ENCODE measurements around the gene ARPC4.

ARPC4 gene

GRCh38 chr3:9792405-9793160 lies at the start of gene ARPC4, which contains the start of gene TADA3:
Gene ARPC4 (plus strand): TSS chr3:9793082. CDS start chr3:9793122, 40 bp downstream.
Gene TADA3 (minus strand): TSS chr3:9792473. CDS start chr3:9791466, 1,007 bp downstream.
- DNase-seq: peak; percentile 54

GRCh38 chr3:9743548-9743947 lies 49.3 kb upstream of the ARPC4 start:
- no peak for DNase-seq

- DNase-seq: no peak
Measured at GRCh38 chr3:9744162-9744561, 48.7 kb upstream of the ARPC4 start.

- no peak for DNase-seq
Measured at GRCh38 chr3:9745521-9745920, 47.4 kb upstream of the ARPC4 start.

- no peak for DNase-seq
Measured at GRCh38 chr3:9746330-9746729, 46.6 kb upstream of the ARPC4 start.

GRCh38 chr3:9747267-9747666 lies 45.6 kb upstream of the ARPC4 start:
- DNase-seq: no peak

GRCh38 chr3:9748031-9748430 lies 44.9 kb upstream of the ARPC4 start:
- no peak for DNase-seq

GRCh38 chr3:9749296-9749644 lies 43.6 kb upstream of the ARPC4 start:
- DNase-seq: no peak

- no peak for DNase-seq
Measured at GRCh38 chr3:9749645-9750555, 43.0 kb upstream of the ARPC4 start, which contains the start of gene OGG1. Gene OGG1 (plus strand): TSS chr3:9749952. CDS start chr3:9750287, 335 bp downstream.

GRCh38 chr3:9750556-9751411 lies 42.1 kb upstream of the ARPC4 start:
- no peak for DNase-seq

- no peak for DNase-seq
Measured at GRCh38 chr3:9754678-9755077, 38.2 kb upstream of the ARPC4 start.

GRCh38 chr3:9757427-9757826 lies 35.5 kb upstream of the ARPC4 start:
- no peak for DNase-seq

GRCh38 chr3:9760779-9761505 lies 31.9 kb upstream of the ARPC4 start:
- no peak for DNase-seq

GRCh38 chr3:9761919-9762318 lies 31.0 kb upstream of the ARPC4 start:
- no peak for DNase-seq

- DNase-seq: no peak
Measured at GRCh38 chr3:9762871-9763270, 30.0 kb upstream of the ARPC4 start.

GRCh38 chr3:9765865-9766264 lies 27.0 kb upstream of the ARPC4 start:
- no peak for DNase-seq

GRCh38 chr3:9767418-9767817 lies 25.5 kb upstream of the ARPC4 start:
- no peak for DNase-seq

- no peak for DNase-seq
Measured at GRCh38 chr3:9768141-9768775, 24.6 kb upstream of the ARPC4 start.

GRCh38 chr3:9769012-9769411 lies 23.9 kb upstream of the ARPC4 start:
- DNase-seq: no peak

- DNase-seq: no peak
Measured at GRCh38 chr3:9769426-9770275, 23.2 kb upstream of the ARPC4 start, which contains the start of gene CAMK1. Gene CAMK1 (minus strand): TSS chr3:9769947. CDS start chr3:9767749, 2,198 bp downstream.
